Measurements from ENCODE around the gene EHBP1.

Gene EHBP1

GRCh38 chr2:62857139-62857931 lies 151.8 kb downstream of the EHBP1 start:
- H3K4me3 ChIP-seq (ENCODE audit: low read depth, low read length) = no peak overlapping the region
- no peak for TF ChIP-seq MYC (IDR thresholded peaks at IDR 0.05; ENCODE audit: low read depth, low read length)
- no peak for TF ChIP-seq CTCF (IDR thresholded peaks at IDR 0.05; ENCODE audit: low read depth, low read length)
- TF ChIP-seq, protein P1, sequence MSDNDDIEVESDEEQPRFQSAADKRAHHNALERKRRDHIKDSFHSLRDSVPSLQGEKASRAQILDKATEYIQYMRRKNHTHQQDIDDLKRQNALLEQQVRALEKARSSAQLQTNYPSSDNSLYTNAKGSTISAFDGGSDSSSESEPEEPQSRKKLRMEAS (IDR thresholded peaks at IDR 0.05; ENCODE audit: low read depth, low read length) = no peak
- no peak for TF ChIP-seq POLR2A (IDR thresholded peaks at IDR 0.05; ENCODE audit: extremely low read depth, insufficient read length)
- no peak for DNase-seq (ENCODE audit: low read depth)

DNA sequence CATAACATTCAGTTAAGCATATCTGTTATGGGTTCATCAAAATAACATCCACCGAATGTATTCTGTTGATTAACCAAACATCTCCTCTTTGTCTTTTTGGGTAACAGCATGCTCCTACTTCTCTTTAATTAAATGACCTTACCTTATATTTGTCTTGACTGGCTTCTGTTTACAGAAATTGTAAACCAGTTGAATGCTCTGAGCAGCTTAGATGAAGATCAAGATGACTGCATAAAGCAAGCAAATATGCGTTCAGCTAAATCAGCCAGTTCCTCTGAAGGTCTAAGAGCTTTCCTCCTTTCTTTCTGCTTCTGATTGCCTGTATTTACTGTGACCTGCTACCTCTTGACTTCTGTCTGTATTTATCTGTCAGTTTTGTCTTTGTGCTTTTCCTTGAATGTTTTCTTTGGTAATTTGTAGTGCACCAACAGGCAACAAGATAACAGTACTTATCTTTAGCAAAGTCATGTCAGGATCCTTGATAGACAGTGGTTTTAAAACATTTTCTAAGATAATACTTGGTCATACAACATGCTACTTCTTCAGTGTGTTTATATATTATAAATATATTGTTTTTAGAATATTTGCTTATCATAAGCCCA lies 152.8 kb downstream of the EHBP1 start:
- no peak for TF ChIP-seq CTCF (IDR thresholded peaks at IDR 0.05; ENCODE audit: low read depth, low read length)
- TF ChIP-seq, protein P1 (IDR thresholded peaks at IDR 0.05; ENCODE audit: low read depth, low read length) = no peak
- TF ChIP-seq POLR2A (IDR thresholded peaks at IDR 0.05; ENCODE audit: extremely low read depth, insufficient read length) = no peak
- no peak for TF ChIP-seq MYC (IDR thresholded peaks at IDR 0.05; ENCODE audit: low read depth, low read length)
- no peak overlapping the region for H3K4me3 ChIP-seq (ENCODE audit: low read depth, low read length)

GRCh38 chr2:62868947-62869346 lies 163.4 kb downstream of the EHBP1 start:
- DNase-seq (ENCODE audit: low read depth) = no peak
- TF ChIP-seq CTCF (IDR thresholded peaks at IDR 0.05; ENCODE audit: low read depth, low read length) (no peak), MYC (IDR thresholded peaks at IDR 0.05; ENCODE audit: low read depth, low read length) (no peak), POLR2A (IDR thresholded peaks at IDR 0.05; ENCODE audit: extremely low read depth, insufficient read length) (no peak)
- TF ChIP-seq, protein P1 (IDR thresholded peaks at IDR 0.05; ENCODE audit: low read depth, low read length) = no peak
- no peak overlapping the region for H3K4me3 ChIP-seq (ENCODE audit: low read depth, low read length)

More for the DNA sequence above, 152.8 kb downstream of the EHBP1 start:
- no peak for DNase-seq (ENCODE audit: low read depth)

- DNase-seq (ENCODE audit: low read depth) = no peak
- TF ChIP-seq MYC (IDR thresholded peaks at IDR 0.05; ENCODE audit: low read depth, low read length) (no peak), CTCF (IDR thresholded peaks at IDR 0.05; ENCODE audit: low read depth, low read length) (no peak), POLR2A (IDR thresholded peaks at IDR 0.05; ENCODE audit: extremely low read depth, insufficient read length) (no peak)
- TF ChIP-seq, protein P1 (IDR thresholded peaks at IDR 0.05; ENCODE audit: low read depth, low read length) = no peak
- H3K4me3 ChIP-seq (ENCODE audit: low read depth, low read length) = no peak overlapping the region
Measured at GRCh38 chr2:62870966-62871365, 165.5 kb downstream of the EHBP1 start.

GRCh38 chr2:62871506-62871905 lies 166.0 kb downstream of the EHBP1 start:
- no peak for DNase-seq (ENCODE audit: low read depth)
- TF ChIP-seq POLR2A (IDR thresholded peaks at IDR 0.05; ENCODE audit: extremely low read depth, insufficient read length) (no peak), CTCF (IDR thresholded peaks at IDR 0.05; ENCODE audit: low read depth, low read length) (no peak), MYC (IDR thresholded peaks at IDR 0.05; ENCODE audit: low read depth, low read length) (no peak)
- TF ChIP-seq, protein P1 (IDR thresholded peaks at IDR 0.05; ENCODE audit: low read depth, low read length) = no peak
- H3K4me3 ChIP-seq (ENCODE audit: low read depth, low read length) = no peak overlapping the region
